SK-N-SH (cell line): ENCODE data around the gene ANO2. TPM values are rescaled to one million over a fixed set of nuclear protein-coding genes. Genes with fewer than 3 reads are reported as not detected.

Source experiments
- CTCF ChIA-PET: fragments of 300-600, 350-600 bp; formaldehyde crosslinking; extraction: SDS; loops from one replicate; lab custom pipeline; 2021; lab: Yijun Ruan, JAX
- POLR2A ChIA-PET: fragments of 350-600 bp; sonication (Branson Sonifier 250); formaldehyde crosslinking; extraction: SDS; loops from one replicate; lab custom pipeline; 2020; ENCODE audit warnings: antibody characterized with exemption, inconsistent platforms; lab: Yijun Ruan, JAX
- DNase-seq: peaks from one replicate; pipeline ENCODE4 v3.0.0; 2012
- H2AFZ ChIP-seq: fragments of 200-600 bp; sonication (generic); 2 replicates; pipeline ENCODE4 v1.8.1; 2016; ENCODE audit warnings: antibody characterized with exemption, mild to moderate bottlenecking, low read depth
- H3F3A ChIP-seq: fragments of 200-600 bp; sonication (generic); replicated peaks from 2 replicates; pipeline ENCODE3; 2016; ENCODE audit warnings: antibody characterized with exemption, mild to moderate bottlenecking; ENCODE audit not compliant: insufficient read depth
- H3K27ac ChIP-seq, 2 experiments: fragments of 200-500 bp in 1 of 2; fragments of 200-600 bp in 1 of 2; sonication (Bioruptor generic) in 1 of 2; sonication (generic), shearing (Covaris generic) in 1 of 2; 2 replicates each; pipeline versions ENCODE4 v1.5.1 to v1.6.1; 2014 to 2016; ENCODE audit warnings: low read depth in 2 of 2, inconsistent platforms in 1 of 2, low read length in 1 of 2, mild to moderate bottlenecking in 1 of 2, mixed read lengths in 1 of 2
- H3K27me3 ChIP-seq: fragments of 200-600 bp; sonication (generic), shearing (Covaris generic); 2 replicates; pipeline ENCODE4 v1.6.1; 2016; ENCODE audit warnings: mixed run types; ENCODE audit not compliant: insufficient read depth
- H3K36me3 ChIP-seq, 2 experiments: fragments of 200-500 bp in 1 of 2; fragments of 200-600 bp in 1 of 2; sonication (Bioruptor generic) in 1 of 2; sonication (generic) in 1 of 2; replicated peaks in 1 of 2; 2 replicates each; pipeline versions ENCODE3 to v1.5.1; 2014 to 2016; ENCODE audit warnings: low read length in 1 of 2, mild to moderate bottlenecking in 1 of 2; ENCODE audit not compliant: insufficient read depth in 2 of 2, control insufficient read depth in 1 of 2
- H3K4me1 ChIP-seq, 2 experiments: fragments of 200-500 bp in 1 of 2; fragments of 200-600 bp in 1 of 2; sonication (Bioruptor generic) in 1 of 2; sonication (generic), shearing (Covaris generic) in 1 of 2; 2 replicates each; pipeline versions ENCODE4 v1.5.1 to v1.6.1; 2014 to 2016; ENCODE audit warnings: low read depth in 1 of 2, low read length in 1 of 2, mixed run types in 1 of 2; ENCODE audit not compliant: insufficient read depth in 2 of 2, control insufficient read depth in 1 of 2
- H3K4me2 ChIP-seq: fragments of 200-600 bp; sonication (generic), shearing (Covaris generic); 2 replicates; pipeline ENCODE4 v1.6.1; 2017; ENCODE audit warnings: mixed run types
- H3K4me3 ChIP-seq, 2 experiments: fragments of 200-500 bp in 1 of 2; fragments of 200-600 bp in 1 of 2; sonication (Bioruptor generic) in 1 of 2; sonication (generic), shearing (Covaris generic) in 1 of 2; 2 replicates each; pipeline versions ENCODE4 v1.5.1 to v1.8.1; 2014 to 2016; ENCODE audit warnings: low read depth in 2 of 2, inconsistent platforms in 1 of 2, low read length in 1 of 2, mild to moderate bottlenecking in 1 of 2, mixed read lengths in 1 of 2, moderate library complexity in 1 of 2
- H3K79me2 ChIP-seq: fragments of 200-600 bp; sonication (generic); 2 replicates; pipeline ENCODE4 v1.8.1; 2017; ENCODE audit warnings: mild to moderate bottlenecking; ENCODE audit not compliant: insufficient read depth
- H3K9ac ChIP-seq: fragments of 200-600 bp; sonication (generic); 2 replicates; pipeline ENCODE4 v1.6.1; 2017; ENCODE audit warnings: mixed run types
- H3K9me2 ChIP-seq: fragments of 200-600 bp; sonication (generic); 2 replicates; pipeline ENCODE4 v1.6.1; 2017; ENCODE audit warnings: mixed run types
- H3K9me3 ChIP-seq: fragments of 200-600 bp; sonication (generic); 2 replicates; pipeline ENCODE4 v1.6.1; 2017; ENCODE audit warnings: mixed run types, mild to moderate bottlenecking, moderate library complexity
- H4K20me1 ChIP-seq: fragments of 200-600 bp; sonication (generic); 2 replicates; pipeline ENCODE4 v1.6.1; 2017; ENCODE audit warnings: mild to moderate bottlenecking, mixed run types; ENCODE audit not compliant: insufficient read depth
- ELF1 ChIP-seq: IDR thresholded peaks from 2 replicates; pipeline ENCODE4 v1.4.0; 2012
- FOSL2 ChIP-seq: IDR thresholded peaks from 2 replicates; pipeline ENCODE4 v1.4.0; 2012; ENCODE audit warnings: low read depth, mild to moderate bottlenecking, moderate library complexity, borderline replicate concordance
- FOXJ3 ChIP-seq: sonication (generic); formaldehyde crosslinking; IDR thresholded peaks from 2 replicates; pipeline ENCODE4 v1.5.1; 2020; ENCODE audit warnings: mild to moderate bottlenecking, missing genetic modification reagents
- FOXM1 ChIP-seq: IDR thresholded peaks from 2 replicates; pipeline ENCODE4 v1.4.0; 2012; ENCODE audit warnings: low read depth, mild to moderate bottlenecking
- GABPA ChIP-seq: IDR thresholded peaks from 2 replicates; pipeline ENCODE4 v1.4.0; 2012; ENCODE audit warnings: low read depth, mild to moderate bottlenecking
- GATA2 ChIP-seq: sonication (generic); formaldehyde crosslinking; IDR thresholded peaks from 2 replicates; pipeline ENCODE4 v1.5.0; 2020; ENCODE audit warnings: mild to moderate bottlenecking, missing genetic modification reagents
- JUND ChIP-seq: IDR thresholded peaks from 2 replicates; pipeline ENCODE4 v1.4.0; 2012
- MEF2A ChIP-seq: IDR thresholded peaks from 2 replicates; pipeline ENCODE4 v1.4.0; 2012; ENCODE audit warnings: low read depth, borderline replicate concordance
- NRF1 ChIP-seq: IDR thresholded peaks from 2 replicates; pipeline ENCODE4 v1.6.1; 2012; ENCODE audit warnings: low read depth, mild to moderate bottlenecking, low read length
- POLR2AphosphoS5 ChIP-seq: IDR thresholded peaks from 2 replicates; pipeline ENCODE4 v1.6.1; 2012; ENCODE audit warnings: low read depth, low read length
- RFX5 ChIP-seq: IDR thresholded peaks from 2 replicates; pipeline ENCODE4 v1.6.1; 2012; ENCODE audit warnings: mild to moderate bottlenecking, improper control_type of control experiment, low read length
- TAF1 ChIP-seq: IDR thresholded peaks from 2 replicates; pipeline ENCODE4 v1.6.1; 2012; ENCODE audit warnings: low read depth, mild to moderate bottlenecking, low read length, moderate library complexity, borderline replicate concordance
- TCF12 ChIP-seq: IDR thresholded peaks from 2 replicates; pipeline ENCODE4 v1.4.0; 2012
- TEAD4 ChIP-seq: IDR thresholded peaks from 2 replicates; pipeline ENCODE4 v1.4.0; 2012; ENCODE audit warnings: mild to moderate bottlenecking, borderline replicate concordance; ENCODE audit not compliant: insufficient read depth
- WGBS: methylation state at CpG from one replicate; pipeline ENCODE4 v1.1.6; 2017; ENCODE audit warnings: low lambda C conversion rate; 5-methylcytosine and 5-hydroxymethylcytosine counted together
- polyA plus RNA-seq, 3 experiments: library from polyadenylated mRNA; depleted of rRNA; stranded (reverse); fragments of >200 nt; gene quantifications; 2 replicates each; pipeline ENCODE4 v1.2.3, GENCODE V29; 2012
- TF ChIP-seq, protein P1 (sequence below): IDR thresholded peaks from 2 replicates; pipeline ENCODE4 v1.4.0; 2012; ENCODE audit warnings: low read depth, borderline replicate concordance
- TF ChIP-seq, protein P2 (sequence below): fragments of 150-350 bp; IDR thresholded peaks from 2 replicates; pipeline ENCODE4 v1.6.1; 2017; ENCODE audit warnings: antibody characterized with exemption, low read length, low read depth, borderline replicate concordance
- TF ChIP-seq, protein P3 (sequence below): IDR thresholded peaks from 2 replicates; pipeline ENCODE4 v1.6.1; 2012; ENCODE audit warnings: mild to moderate bottlenecking, low read depth, low read length, moderate library complexity

Gene ANO2
- polyA plus RNA-seq, 1 of the 3 experiments (the other 2 are of a cell fraction), result not detected

DNA sequence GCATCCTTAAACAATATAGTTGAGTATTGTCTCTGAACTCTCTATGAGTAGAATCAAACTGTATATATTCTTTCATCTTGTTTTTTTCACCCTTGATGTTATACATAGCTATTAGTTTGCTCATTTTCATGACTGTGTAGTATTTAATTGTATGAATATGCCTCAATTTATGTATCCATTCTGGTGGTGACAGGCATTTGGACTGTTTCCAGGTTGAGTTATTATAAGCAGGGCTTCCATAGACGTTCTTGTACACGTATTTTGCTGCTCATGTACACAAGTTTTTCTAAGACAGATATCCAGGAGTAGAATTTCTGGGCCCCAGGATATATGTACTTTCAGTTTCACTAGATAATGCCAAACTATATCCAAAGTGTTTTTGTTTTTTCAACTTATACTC, 301.8 kb downstream of the ANO2 start:
- no peaks in the 10 kb centered on the region for H3F3A ChIP-seq
- no peak overlapping the region for H3K9ac ChIP-seq
- DNase-seq, result no peak
- no peaks in the 10 kb centered on the region for H3K9me2 ChIP-seq
- CTCF ChIA-PET, result no interaction called here
- TF ChIP-seq, protein P1, sequence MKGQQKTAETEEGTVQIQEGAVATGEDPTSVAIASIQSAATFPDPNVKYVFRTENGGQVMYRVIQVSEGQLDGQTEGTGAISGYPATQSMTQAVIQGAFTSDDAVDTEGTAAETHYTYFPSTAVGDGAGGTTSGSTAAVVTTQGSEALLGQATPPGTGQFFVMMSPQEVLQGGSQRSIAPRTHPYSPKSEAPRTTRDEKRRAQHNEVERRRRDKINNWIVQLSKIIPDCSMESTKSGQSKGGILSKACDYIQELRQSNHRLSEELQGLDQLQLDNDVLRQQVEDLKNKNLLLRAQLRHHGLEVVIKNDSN, result no peak
- no peak for TF ChIP-seq MEF2A
- TF ChIP-seq GABPA, result no peak
- TF ChIP-seq, protein P2, sequence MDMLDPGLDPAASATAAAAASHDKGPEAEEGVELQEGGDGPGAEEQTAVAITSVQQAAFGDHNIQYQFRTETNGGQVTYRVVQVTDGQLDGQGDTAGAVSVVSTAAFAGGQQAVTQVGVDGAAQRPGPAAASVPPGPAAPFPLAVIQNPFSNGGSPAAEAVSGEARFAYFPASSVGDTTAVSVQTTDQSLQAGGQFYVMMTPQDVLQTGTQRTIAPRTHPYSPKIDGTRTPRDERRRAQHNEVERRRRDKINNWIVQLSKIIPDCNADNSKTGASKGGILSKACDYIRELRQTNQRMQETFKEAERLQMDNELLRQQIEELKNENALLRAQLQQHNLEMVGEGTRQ, result no peak
- TF ChIP-seq GATA2, result no peak
- no peak for TF ChIP-seq FOXJ3
- no peak for TF ChIP-seq TEAD4
- TF ChIP-seq, all 33 proteins: peak for 0
- Histone ChIP-seq H3K9me3 (no peaks in the 10 kb centered on the region), H3K4me2 (no peak overlapping the region), H3K27ac (no peak overlapping the region), H3K79me2 (no peaks in the 10 kb centered on the region), H2AFZ (no peak overlapping the region), H4K20me1 (no peaks in the 10 kb centered on the region), H3K27me3 (peaks cover 26% of the 10 kb centered on the region), H3K36me3 (no peaks in the 10 kb centered on the region), H3K4me1 (no peaks in the 10 kb centered on the region), H3K4me3 (no peak overlapping the region)
- POLR2A ChIA-PET, result no interaction called here
- WGBS, result 2% methylated on average over 2 of the region's 2 CpGs

DNA sequence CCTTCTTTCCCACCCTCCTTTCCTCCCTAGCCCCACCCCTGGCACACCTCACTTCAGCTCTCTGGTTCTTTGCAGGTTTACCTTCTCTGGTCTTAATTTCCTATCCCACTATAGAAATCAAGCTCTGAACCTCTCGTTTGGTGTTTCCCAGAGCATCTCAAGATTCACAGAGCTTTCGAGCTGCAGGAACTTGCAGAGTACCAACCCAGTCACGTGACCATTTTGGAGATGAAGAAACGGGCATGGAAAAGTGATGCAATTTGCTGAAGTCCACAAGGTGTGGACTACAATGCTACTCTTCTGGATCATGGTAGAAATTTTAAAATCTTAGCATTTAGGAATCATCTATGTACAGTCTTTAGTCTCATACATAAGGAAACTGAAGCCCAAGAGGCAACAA, 307.4 kb downstream of the ANO2 start:
- WGBS, result 0% methylated on average over 4 of the region's 4 CpGs
- H3F3A ChIP-seq, result no peaks in the 10 kb centered on the region
- no peak for DNase-seq
- H3K4me3 ChIP-seq, result no peak overlapping the region
- no peaks in the 10 kb centered on the region for H3K9me2 ChIP-seq
- H3K79me2 ChIP-seq, result no peaks in the 10 kb centered on the region
- TF ChIP-seq ELF1, result no peak
- TF ChIP-seq, protein P1, result 0 out of 2 replicates have a peak, but pooled peaks have one; percentile 7
- TF ChIP-seq, all 33 proteins: peak for 1
- Histone ChIP-seq H3K9ac (no peak overlapping the region), H3K27ac (no peak overlapping the region), H3K36me3 (no peaks in the 10 kb centered on the region), H3K9me3 (no peaks in the 10 kb centered on the region), H3K4me2 (no peak overlapping the region), H4K20me1 (no peaks in the 10 kb centered on the region), H2AFZ (no peak overlapping the region), H3K27me3 (peaks cover 42% of the 10 kb centered on the region), H3K4me1 (no peaks in the 10 kb centered on the region)
- POLR2A ChIA-PET, result no interaction called here
- CTCF ChIA-PET, result no interaction called here

DNA sequence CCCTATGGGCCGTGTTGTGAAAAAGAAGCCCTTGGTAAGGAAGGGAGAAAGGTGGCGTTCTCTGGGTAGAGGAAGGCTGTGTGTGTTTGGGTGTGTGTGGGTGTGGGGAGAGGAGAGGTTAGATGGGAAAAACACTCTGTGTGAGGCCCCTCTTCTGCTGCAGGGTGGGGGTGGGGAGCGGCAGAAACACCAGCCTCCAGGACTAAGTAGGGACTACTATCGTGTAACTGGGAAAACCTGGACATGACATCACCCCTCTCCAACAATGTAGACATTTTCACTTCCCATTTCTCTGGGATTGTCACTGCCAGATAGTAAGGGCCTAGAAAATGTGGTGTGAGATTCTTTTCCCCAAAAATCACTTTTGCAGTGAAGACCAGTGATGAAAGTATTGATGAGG, 308.2 kb downstream of the ANO2 start:
- H3K4me1 ChIP-seq, result no peaks in the 10 kb centered on the region
- 13% methylated on average over 3 of the region's 4 CpGs for WGBS
- no peaks in the 10 kb centered on the region for H3K36me3 ChIP-seq
- no peak overlapping the region for H3K27ac ChIP-seq
- H3K9me2 ChIP-seq, result no peaks in the 10 kb centered on the region
- H4K20me1 ChIP-seq, result no peaks in the 10 kb centered on the region
- H3K9me3 ChIP-seq, result no peaks in the 10 kb centered on the region
- H3K9ac ChIP-seq, result no peak overlapping the region
- POLR2A ChIA-PET, result no interaction called here
- H3K4me3 ChIP-seq, result no peak overlapping the region
- CTCF ChIA-PET, result no interaction called here
- H2AFZ ChIP-seq, result no peak overlapping the region
- H3K4me2 ChIP-seq, result no peak overlapping the region
- TF ChIP-seq JUND (no peak), POLR2AphosphoS5 (no peak), TCF12 (no peak), FOSL2 (no peak), TAF1 (no peak), FOXJ3 (no peak), NRF1 (no peak), GATA2 (no peak), FOXM1 (no peak), RFX5 (no peak)
- TF ChIP-seq, protein P3, sequence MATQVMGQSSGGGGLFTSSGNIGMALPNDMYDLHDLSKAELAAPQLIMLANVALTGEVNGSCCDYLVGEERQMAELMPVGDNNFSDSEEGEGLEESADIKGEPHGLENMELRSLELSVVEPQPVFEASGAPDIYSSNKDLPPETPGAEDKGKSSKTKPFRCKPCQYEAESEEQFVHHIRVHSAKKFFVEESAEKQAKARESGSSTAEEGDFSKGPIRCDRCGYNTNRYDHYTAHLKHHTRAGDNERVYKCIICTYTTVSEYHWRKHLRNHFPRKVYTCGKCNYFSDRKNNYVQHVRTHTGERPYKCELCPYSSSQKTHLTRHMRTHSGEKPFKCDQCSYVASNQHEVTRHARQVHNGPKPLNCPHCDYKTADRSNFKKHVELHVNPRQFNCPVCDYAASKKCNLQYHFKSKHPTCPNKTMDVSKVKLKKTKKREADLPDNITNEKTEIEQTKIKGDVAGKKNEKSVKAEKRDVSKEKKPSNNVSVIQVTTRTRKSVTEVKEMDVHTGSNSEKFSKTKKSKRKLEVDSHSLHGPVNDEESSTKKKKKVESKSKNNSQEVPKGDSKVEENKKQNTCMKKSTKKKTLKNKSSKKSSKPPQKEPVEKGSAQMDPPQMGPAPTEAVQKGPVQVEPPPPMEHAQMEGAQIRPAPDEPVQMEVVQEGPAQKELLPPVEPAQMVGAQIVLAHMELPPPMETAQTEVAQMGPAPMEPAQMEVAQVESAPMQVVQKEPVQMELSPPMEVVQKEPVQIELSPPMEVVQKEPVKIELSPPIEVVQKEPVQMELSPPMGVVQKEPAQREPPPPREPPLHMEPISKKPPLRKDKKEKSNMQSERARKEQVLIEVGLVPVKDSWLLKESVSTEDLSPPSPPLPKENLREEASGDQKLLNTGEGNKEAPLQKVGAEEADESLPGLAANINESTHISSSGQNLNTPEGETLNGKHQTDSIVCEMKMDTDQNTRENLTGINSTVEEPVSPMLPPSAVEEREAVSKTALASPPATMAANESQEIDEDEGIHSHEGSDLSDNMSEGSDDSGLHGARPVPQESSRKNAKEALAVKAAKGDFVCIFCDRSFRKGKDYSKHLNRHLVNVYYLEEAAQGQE, result no peak
- no peaks in the 10 kb centered on the region for H3F3A ChIP-seq
- no peaks in the 10 kb centered on the region for H3K79me2 ChIP-seq
- no peak for DNase-seq
- peaks cover 50% of the 10 kb centered on the region for H3K27me3 ChIP-seq
